Activated naive CD4-positive, alpha-beta T cell treated with anti-CD3 and anti-CD28 coated beads, Interleukin-2, amount 50 U/mL, for 24 hours (primary cell): ENCODE data around the gene DDB1.

ENCODE experiments used
- H3K27ac Mint-ChIP-seq: one replicate; pipeline ENCODE4 v1.8.0; 2021; ENCODE audit warnings: mild to moderate bottlenecking, mixed read lengths
- H3K27me3 Mint-ChIP-seq: one replicate; pipeline ENCODE4 v1.8.0; 2021; ENCODE audit warnings: mixed read lengths
- H3K36me3 Mint-ChIP-seq: one replicate; pipeline ENCODE4 v1.8.0; 2021; ENCODE audit warnings: mixed read lengths
- H3K4me1 Mint-ChIP-seq: one replicate; pipeline ENCODE4 v1.8.0; 2021; ENCODE audit warnings: mixed read lengths
- H3K4me3 Mint-ChIP-seq: one replicate; pipeline ENCODE4 v1.8.0; 2021; ENCODE audit warnings: mild to moderate bottlenecking, mixed read lengths
- H3K9me3 Mint-ChIP-seq: one replicate; pipeline ENCODE4 v1.8.0; 2021; ENCODE audit warnings: mixed read lengths

DDB1 gene

GRCh38 chr11:61361237-61361740 is 28.4 kb upstream of the DDB1 start:
- Mint-ChIP-seq H3K4me1 (peaks cover 52% of the 10 kb centered on the region), H3K4me3 (peak overlapping the region; percentile 100)

GRCh38 chr11:61359516-61359915 is 26.6 kb upstream of the DDB1 start:
- H3K36me3 Mint-ChIP-seq = peaks cover 5% of the 10 kb centered on the region
- peaks cover 56% of the 10 kb centered on the region for H3K4me1 Mint-ChIP-seq
- H3K27me3 Mint-ChIP-seq = no peaks in the 10 kb centered on the region
- no peak overlapping the region for H3K4me3 Mint-ChIP-seq
- no peak overlapping the region for H3K27ac Mint-ChIP-seq
- no peaks in the 10 kb centered on the region for H3K9me3 Mint-ChIP-seq

More at GRCh38 chr11:61361237-61361740, 28.4 kb upstream of the DDB1 start:
- H3K27ac Mint-ChIP-seq = peak overlapping the region; percentile 99
- no peaks in the 10 kb centered on the region for H3K9me3 Mint-ChIP-seq
- peaks cover 5% of the 10 kb centered on the region for H3K36me3 Mint-ChIP-seq
- no peaks in the 10 kb centered on the region for H3K27me3 Mint-ChIP-seq

GRCh38 chr11:61358566-61358965 is 25.7 kb upstream of the DDB1 start:
- H3K4me1 Mint-ChIP-seq = peaks cover 53% of the 10 kb centered on the region
- H3K27me3 Mint-ChIP-seq = no peaks in the 10 kb centered on the region
- no peak overlapping the region for H3K4me3 Mint-ChIP-seq
- no peak overlapping the region for H3K27ac Mint-ChIP-seq
- no peaks in the 10 kb centered on the region for H3K9me3 Mint-ChIP-seq
- H3K36me3 Mint-ChIP-seq = peaks cover 7% of the 10 kb centered on the region

DNA sequence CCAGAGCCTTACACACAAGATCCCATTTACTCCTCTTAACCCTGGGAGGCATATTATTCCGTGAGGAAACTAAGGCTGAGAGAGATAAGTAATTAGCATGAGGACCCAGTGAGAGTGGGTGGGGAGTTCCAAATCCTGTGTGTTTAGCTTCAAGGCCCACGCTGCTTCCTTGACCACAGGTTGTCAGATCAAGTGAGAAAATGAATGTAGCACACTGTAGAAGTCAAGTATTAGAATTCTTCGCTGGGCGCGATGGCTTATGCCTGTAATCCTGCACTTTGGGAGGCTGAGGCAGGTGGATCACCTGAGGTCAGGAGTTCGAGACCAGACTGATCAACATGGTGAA is 25.0 kb upstream of the DDB1 start:
- H3K4me1 Mint-ChIP-seq = peaks cover 51% of the 10 kb centered on the region
- peaks cover 7% of the 10 kb centered on the region for H3K36me3 Mint-ChIP-seq
- H3K27ac Mint-ChIP-seq = no peak overlapping the region
- no peak overlapping the region for H3K4me3 Mint-ChIP-seq
- H3K9me3 Mint-ChIP-seq = no peaks in the 10 kb centered on the region
- no peaks in the 10 kb centered on the region for H3K27me3 Mint-ChIP-seq

DNA sequence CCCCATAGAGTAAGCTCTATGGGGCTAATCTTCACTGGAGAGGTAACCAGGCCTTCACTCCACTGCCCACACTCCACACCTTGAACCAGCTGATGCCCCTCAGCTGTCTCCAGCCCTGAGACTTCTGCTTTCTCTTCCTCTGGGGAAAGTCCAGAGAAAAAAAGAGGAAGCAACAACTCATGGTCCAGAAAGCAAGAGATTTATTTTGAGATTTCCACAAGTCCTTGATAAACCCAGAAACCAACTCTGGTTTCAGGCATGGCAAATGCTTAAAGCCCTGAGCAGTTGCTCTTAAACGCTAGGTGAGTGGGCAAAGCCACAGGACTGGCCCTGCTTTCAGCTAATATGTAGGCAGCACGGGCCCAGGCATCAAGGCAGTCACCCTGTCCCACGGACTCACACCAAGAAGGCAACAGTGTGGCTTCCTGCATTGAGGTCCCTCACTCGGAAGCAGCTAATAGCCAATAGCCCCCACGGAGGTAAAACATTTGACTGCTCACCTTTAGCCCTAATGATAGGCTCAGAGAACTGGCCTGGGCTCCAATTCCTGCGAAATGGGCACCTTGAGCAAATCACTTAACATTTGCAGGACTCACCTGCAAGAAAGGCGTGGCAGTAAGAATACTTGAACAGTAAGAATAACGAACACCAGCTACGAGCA is 24.5 kb upstream of the DDB1 start:
- Mint-ChIP-seq H3K36me3 (peaks cover 5% of the 10 kb centered on the region), H3K4me3 (no peak overlapping the region), H3K27me3 (no peaks in the 10 kb centered on the region), H3K27ac (no peak overlapping the region), H3K9me3 (no peaks in the 10 kb centered on the region), H3K4me1 (peaks cover 46% of the 10 kb centered on the region)

DNA sequence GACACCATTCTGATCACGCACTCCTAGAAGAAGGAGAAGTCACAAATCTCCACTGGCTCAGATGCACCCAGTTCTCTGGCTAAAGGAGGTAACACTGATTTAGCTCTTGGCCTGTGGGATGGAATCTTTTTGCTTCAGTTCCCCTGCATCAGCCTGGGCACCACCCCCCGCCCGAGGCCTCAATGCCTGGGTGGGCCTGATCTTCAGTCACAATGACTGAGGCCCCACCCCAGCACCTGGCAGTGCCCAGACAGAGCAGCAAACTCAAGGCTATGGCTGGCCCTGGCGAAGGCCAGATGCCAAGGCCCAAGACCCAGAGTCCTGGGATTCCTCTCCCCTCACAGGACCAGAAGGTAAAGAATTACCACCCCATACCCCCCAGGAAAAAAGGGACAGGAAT is 23.8 kb upstream of the DDB1 start:
- H3K9me3 Mint-ChIP-seq = no peaks in the 10 kb centered on the region
- H3K27me3 Mint-ChIP-seq = no peaks in the 10 kb centered on the region
- H3K4me1 Mint-ChIP-seq = peaks cover 43% of the 10 kb centered on the region
- peaks cover 3% of the 10 kb centered on the region for H3K36me3 Mint-ChIP-seq
- no peak overlapping the region for H3K27ac Mint-ChIP-seq
- no peak overlapping the region for H3K4me3 Mint-ChIP-seq

- Mint-ChIP-seq H3K27me3 (no peaks in the 10 kb centered on the region), H3K4me3 (no peak overlapping the region), H3K4me1 (peaks cover 26% of the 10 kb centered on the region), H3K9me3 (no peaks in the 10 kb centered on the region), H3K27ac (no peak overlapping the region), H3K36me3 (peaks cover 5% of the 10 kb centered on the region)
Measured at GRCh38 chr11:61354208-61354607, 21.3 kb upstream of the DDB1 start.

DNA sequence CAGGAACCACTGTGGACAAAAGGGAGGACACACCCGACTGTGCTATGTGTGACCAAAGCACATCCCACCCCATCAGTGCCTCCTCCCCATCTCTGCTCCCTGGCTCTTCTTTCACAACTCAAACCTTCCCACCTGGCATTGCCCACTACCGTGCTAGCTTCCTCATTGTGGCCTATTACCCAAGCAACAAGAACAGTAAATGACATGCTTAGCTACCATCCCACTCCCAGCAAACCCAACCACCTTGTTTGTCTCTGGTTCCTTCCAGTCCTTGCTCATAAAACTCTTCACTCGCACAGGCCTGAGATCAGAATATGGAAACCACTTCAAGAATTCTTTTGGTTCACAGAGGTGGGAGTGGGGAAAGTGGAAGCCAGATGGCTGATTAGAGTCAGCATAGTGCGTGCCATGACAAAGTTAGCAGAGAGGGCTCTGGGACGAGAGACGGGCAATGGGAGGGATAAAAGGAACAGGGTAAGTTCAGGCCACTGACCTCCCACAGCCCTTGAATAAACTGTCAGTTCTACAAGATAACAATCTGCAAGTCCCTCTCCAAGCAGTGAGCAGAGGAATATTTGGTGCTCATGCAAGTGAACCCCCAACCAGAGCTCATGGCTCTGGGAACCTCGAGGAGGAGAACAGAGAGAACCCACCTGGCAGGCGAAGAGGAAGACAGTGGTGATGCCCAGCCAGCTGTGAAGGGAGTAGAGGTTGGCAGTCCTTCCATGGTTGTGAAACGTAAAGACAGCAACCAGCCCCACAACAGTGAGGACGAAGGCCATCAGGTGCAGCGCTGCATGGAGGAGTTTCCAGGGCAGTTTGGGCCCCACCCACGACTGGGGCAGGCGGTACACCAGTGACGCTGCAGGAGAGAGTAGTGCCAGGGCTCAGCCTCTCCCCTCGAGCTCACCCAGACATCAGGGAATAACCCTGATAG is 20.5 kb upstream of the DDB1 start:
- peak overlapping the region; percentile 3 for H3K27ac Mint-ChIP-seq
- peaks cover 5% of the 10 kb centered on the region for H3K36me3 Mint-ChIP-seq
- H3K27me3 Mint-ChIP-seq = no peaks in the 10 kb centered on the region
- no peak overlapping the region for H3K4me3 Mint-ChIP-seq
- no peaks in the 10 kb centered on the region for H3K9me3 Mint-ChIP-seq
- peaks cover 26% of the 10 kb centered on the region for H3K4me1 Mint-ChIP-seq

DNA sequence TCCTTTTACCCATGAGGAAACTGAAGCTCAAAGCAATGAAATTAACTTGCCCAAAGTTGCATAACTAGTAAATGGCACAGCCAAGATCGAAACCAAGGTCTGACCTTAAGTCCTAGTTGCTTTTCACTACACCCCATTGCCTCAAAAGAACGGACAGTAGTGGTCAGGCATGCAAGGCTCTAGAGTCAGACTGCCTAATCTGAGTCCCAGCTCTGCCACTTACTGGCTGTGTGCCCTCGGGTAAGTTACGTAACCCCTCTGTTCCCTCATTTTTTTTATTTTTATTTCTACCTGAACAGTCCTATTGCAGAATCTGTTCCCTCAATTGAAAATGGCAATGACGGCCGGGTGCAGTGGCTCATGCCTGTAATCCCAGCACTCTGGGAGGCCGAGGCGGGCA is 19.1 kb upstream of the DDB1 start:
- Mint-ChIP-seq H3K27me3 (no peaks in the 10 kb centered on the region), H3K36me3 (peaks cover 5% of the 10 kb centered on the region), H3K4me3 (no peak overlapping the region), H3K9me3 (no peaks in the 10 kb centered on the region), H3K4me1 (peaks cover 17% of the 10 kb centered on the region), H3K27ac (no peak overlapping the region)

- H3K36me3 Mint-ChIP-seq = peaks cover 5% of the 10 kb centered on the region
- no peaks in the 10 kb centered on the region for H3K9me3 Mint-ChIP-seq
- no peak overlapping the region for H3K27ac Mint-ChIP-seq
- H3K27me3 Mint-ChIP-seq = no peaks in the 10 kb centered on the region
- no peak overlapping the region for H3K4me3 Mint-ChIP-seq
- H3K4me1 Mint-ChIP-seq = peaks cover 6% of the 10 kb centered on the region
Measured at GRCh38 chr11:61350803-61351202, 17.9 kb upstream of the DDB1 start.

- Mint-ChIP-seq H3K36me3 (peaks cover 5% of the 10 kb centered on the region), H3K4me1 (peaks cover 6% of the 10 kb centered on the region)
Measured at GRCh38 chr11:61350336-61350735, 17.4 kb upstream of the DDB1 start.

GRCh38 chr11:61349916-61350315 is 17.0 kb upstream of the DDB1 start:
- Mint-ChIP-seq H3K27me3 (no peaks in the 10 kb centered on the region), H3K4me3 (no peak overlapping the region), H3K27ac (peak overlapping the region; percentile 11), H3K4me1 (peaks cover 6% of the 10 kb centered on the region), H3K36me3 (peaks cover 5% of the 10 kb centered on the region), H3K9me3 (no peaks in the 10 kb centered on the region)

More at GRCh38 chr11:61350336-61350735, 17.4 kb upstream of the DDB1 start:
- Mint-ChIP-seq H3K4me3 (no peak overlapping the region), H3K9me3 (no peaks in the 10 kb centered on the region), H3K27ac (no peak overlapping the region), H3K27me3 (no peaks in the 10 kb centered on the region)

DNA sequence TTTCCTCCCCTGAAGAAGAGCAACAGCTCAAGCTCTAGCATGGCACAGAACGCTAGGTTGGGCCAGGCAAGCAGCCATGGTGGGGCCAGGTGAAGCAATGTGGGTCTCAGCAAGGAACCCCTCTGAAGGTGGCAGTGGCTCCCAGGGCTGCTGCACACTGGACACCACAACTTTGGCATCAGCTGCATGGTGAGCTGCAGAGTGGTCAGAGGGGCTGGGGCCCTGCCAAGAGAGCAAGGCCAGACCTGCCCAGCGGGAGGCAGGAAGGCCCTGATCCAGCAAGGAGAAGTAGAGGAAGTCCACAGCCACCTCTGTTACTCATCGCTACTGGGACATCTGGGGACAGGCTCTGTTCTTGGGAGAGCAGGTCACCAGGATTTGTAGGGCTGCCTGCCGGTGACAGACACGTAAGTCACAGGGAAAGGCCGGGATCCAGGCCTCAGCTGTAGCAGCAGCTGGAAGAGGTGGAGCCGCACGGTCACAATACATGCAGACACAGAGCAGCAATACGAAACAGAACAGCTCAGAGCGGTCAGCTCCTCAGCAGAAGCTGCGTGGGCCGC is 16.4 kb upstream of the DDB1 start:
- Mint-ChIP-seq H3K4me3 (no peak overlapping the region), H3K27ac (no peak overlapping the region), H3K36me3 (peaks cover 5% of the 10 kb centered on the region), H3K9me3 (no peaks in the 10 kb centered on the region), H3K4me1 (peaks cover 6% of the 10 kb centered on the region), H3K27me3 (no peaks in the 10 kb centered on the region)

GRCh38 chr11:61347916-61348461 is 15.1 kb upstream of the DDB1 start:
- Mint-ChIP-seq H3K36me3 (peaks cover 4% of the 10 kb centered on the region), H3K9me3 (no peaks in the 10 kb centered on the region), H3K4me1 (no peaks in the 10 kb centered on the region), H3K27ac (no peak overlapping the region), H3K27me3 (no peaks in the 10 kb centered on the region), H3K4me3 (no peak overlapping the region)

- H3K27me3 Mint-ChIP-seq = no peaks in the 10 kb centered on the region
- no peak overlapping the region for H3K4me3 Mint-ChIP-seq
- H3K4me1 Mint-ChIP-seq = no peaks in the 10 kb centered on the region
- H3K27ac Mint-ChIP-seq = peak overlapping the region; percentile 41
- no peaks in the 10 kb centered on the region for H3K9me3 Mint-ChIP-seq
- H3K36me3 Mint-ChIP-seq = peaks cover 2% of the 10 kb centered on the region
Measured at GRCh38 chr11:61345954-61346843, 13.3 kb upstream of the DDB1 start.
